ENCODE data around the gene EDAR. TPM values are rescaled to one million over a fixed set of nuclear protein-coding genes. Genes with fewer than 3 reads are reported as not detected.

Gene EDAR
- total RNA-seq, 4 donors from 2014 or later, result not detected

- 92% methylated on average over 5 of the region's 5 CpGs for WGBS
- Histone ChIP-seq H3K9me3 (no peaks in the 10 kb centered on the region), H3K4me3 (no peak overlapping the region), H3K27me3 (no peaks in the 10 kb centered on the region), H3K4me1 (peaks cover 0 to 3% (median 0%) of the 10 kb centered on the region in 4 donors), H3K27ac (replicated peaks in 1 of 4) (no peak overlapping the region), H3K36me3 (no peaks in the 10 kb centered on the region)
- TF ChIP-seq POLR2AphosphoS5 (IDR thresholded peaks at IDR 0.05) (no peak), POLR2A (IDR thresholded peaks at IDR 0.05; ENCODE audit: low read depth) (no peak), EP300 (IDR thresholded peaks at IDR 0.05) (no peak)
- TF ChIP-seq, protein P1, sequence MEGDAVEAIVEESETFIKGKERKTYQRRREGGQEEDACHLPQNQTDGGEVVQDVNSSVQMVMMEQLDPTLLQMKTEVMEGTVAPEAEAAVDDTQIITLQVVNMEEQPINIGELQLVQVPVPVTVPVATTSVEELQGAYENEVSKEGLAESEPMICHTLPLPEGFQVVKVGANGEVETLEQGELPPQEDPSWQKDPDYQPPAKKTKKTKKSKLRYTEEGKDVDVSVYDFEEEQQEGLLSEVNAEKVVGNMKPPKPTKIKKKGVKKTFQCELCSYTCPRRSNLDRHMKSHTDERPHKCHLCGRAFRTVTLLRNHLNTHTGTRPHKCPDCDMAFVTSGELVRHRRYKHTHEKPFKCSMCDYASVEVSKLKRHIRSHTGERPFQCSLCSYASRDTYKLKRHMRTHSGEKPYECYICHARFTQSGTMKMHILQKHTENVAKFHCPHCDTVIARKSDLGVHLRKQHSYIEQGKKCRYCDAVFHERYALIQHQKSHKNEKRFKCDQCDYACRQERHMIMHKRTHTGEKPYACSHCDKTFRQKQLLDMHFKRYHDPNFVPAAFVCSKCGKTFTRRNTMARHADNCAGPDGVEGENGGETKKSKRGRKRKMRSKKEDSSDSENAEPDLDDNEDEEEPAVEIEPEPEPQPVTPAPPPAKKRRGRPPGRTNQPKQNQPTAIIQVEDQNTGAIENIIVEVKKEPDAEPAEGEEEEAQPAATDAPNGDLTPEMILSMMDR (IDR thresholded peaks at IDR 0.05), result no peak
- intact Hi-C loops (cut with DNase I), result no loop called here
- DNase-seq (ENCODE audit: extremely low spot score), result no peak
Observed at GRCh38 chr2:108937367-108938017, 51.5 kb downstream of the EDAR start.

DNA sequence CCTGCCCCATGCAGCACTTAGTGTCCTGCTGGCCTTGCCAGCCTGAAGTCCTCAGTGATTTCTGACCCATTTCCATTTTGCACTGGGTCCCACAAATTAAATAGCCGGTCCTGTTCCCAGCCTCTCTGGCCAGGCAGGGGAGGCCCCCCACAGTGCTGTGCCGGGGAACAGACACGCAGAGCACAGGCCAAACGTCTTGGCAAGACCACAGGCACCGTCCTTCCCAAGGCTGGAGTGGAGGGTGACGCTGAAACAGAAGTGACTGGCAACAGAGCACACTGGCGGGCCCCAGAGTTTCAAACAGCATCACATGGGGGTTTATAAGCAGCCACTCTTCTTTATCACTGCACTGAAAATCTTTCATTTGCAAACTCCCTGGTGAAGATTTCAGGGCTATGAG is 52.2 kb downstream of the EDAR start:
- no peaks in the 10 kb centered on the region for H3K36me3 ChIP-seq
- H3K27me3 ChIP-seq, result no peaks in the 10 kb centered on the region
- no peak overlapping the region for H3K4me3 ChIP-seq
- 93% methylated on average over 7 of the region's 7 CpGs for WGBS
- TF ChIP-seq, protein P1 (IDR thresholded peaks at IDR 0.05), result no peak
- TF ChIP-seq POLR2AphosphoS5 (IDR thresholded peaks at IDR 0.05), result no peak
- TF ChIP-seq EP300 (IDR thresholded peaks at IDR 0.05), result no peak
- TF ChIP-seq POLR2A (IDR thresholded peaks at IDR 0.05; ENCODE audit: low read depth), result no peak
- DNase-seq (ENCODE audit: extremely low spot score), result no peak
- H3K27ac ChIP-seq (replicated peaks in 1 of 4), result no peak overlapping the region
- intact Hi-C loops (cut with DNase I), result no loop called here
- H3K9me3 ChIP-seq, result no peaks in the 10 kb centered on the region
- H3K4me1 ChIP-seq, result peaks cover 0 to 3% (median 0%) of the 10 kb centered on the region in 4 donors

DNA sequence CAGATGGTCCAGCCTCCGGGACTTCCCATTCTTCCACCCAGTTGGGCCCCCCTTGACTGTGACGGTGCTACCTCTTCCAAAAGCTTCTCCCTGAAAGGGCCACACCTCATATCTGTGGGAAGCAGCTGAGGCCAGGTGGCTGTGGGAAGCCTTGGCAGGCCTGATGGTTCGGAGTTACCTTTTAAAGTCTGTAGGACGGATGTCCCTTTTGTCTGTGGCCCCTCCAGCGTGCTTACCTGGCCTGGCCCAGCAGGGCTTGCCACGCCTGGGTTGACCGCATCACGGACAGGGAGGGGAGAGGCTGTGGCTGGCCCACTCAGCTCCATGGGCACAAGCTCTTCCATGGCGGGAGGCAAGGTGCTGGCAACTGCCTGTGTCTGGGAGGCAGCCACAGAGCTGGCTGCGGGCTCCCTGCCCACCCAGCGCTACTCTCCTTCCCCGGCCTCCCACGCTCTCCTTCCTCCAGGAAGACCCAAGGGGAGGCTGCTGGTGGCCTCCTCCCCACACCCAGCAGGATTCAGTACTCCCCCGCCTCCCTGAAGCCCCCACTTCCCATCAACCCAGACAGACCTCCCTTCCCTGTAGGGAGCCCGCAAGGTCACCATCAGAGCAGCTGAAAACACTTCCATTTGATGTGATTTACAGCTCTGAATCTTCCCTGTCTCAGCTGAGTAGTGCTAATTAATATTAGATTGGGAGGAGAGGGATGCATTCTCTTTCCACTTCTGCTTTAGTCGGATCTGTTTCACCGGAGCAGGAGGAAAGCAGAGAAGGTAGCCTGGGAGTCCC is 52.8 kb downstream of the EDAR start:
- no peak overlapping the region for H3K27ac ChIP-seq (replicated peaks in 1 of 4)
- no peaks in the 10 kb centered on the region for H3K36me3 ChIP-seq
- peaks cover 0 to 3% (median 0%) of the 10 kb centered on the region in 4 donors for H3K4me1 ChIP-seq
- 87% methylated on average over 13 of the region's 17 CpGs for WGBS
- no peak for DNase-seq (ENCODE audit: extremely low spot score)
- H3K9me3 ChIP-seq, result no peaks in the 10 kb centered on the region
- TF ChIP-seq, protein P1 (IDR thresholded peaks at IDR 0.05), result no peak
- no peak for TF ChIP-seq POLR2A (IDR thresholded peaks at IDR 0.05; ENCODE audit: low read depth)
- no peak for TF ChIP-seq POLR2AphosphoS5 (IDR thresholded peaks at IDR 0.05)
- no peak for TF ChIP-seq EP300 (IDR thresholded peaks at IDR 0.05)
- intact Hi-C loops (cut with DNase I), result no loop called here
- no peaks in the 10 kb centered on the region for H3K27me3 ChIP-seq
- no peak overlapping the region for H3K4me3 ChIP-seq

GRCh38 chr2:108935271-108935741 is 53.7 kb downstream of the EDAR start:
- intact Hi-C loops (cut with DNase I), result no loop called here
- DNase-seq (ENCODE audit: extremely low spot score), result no peak
- no peak overlapping the region for H3K27ac ChIP-seq (replicated peaks in 1 of 4)
- no peak overlapping the region for H3K4me3 ChIP-seq
- TF ChIP-seq POLR2AphosphoS5 (IDR thresholded peaks at IDR 0.05) (no peak), EP300 (IDR thresholded peaks at IDR 0.05) (no peak), POLR2A (IDR thresholded peaks at IDR 0.05; ENCODE audit: low read depth) (no peak)
- TF ChIP-seq, protein P1 (IDR thresholded peaks at IDR 0.05), result no peak
- peaks cover 0 to 3% (median 0%) of the 10 kb centered on the region in 4 donors for H3K4me1 ChIP-seq
- 78% methylated on average over 5 of the region's 5 CpGs for WGBS
- no peaks in the 10 kb centered on the region for H3K36me3 ChIP-seq
- no peaks in the 10 kb centered on the region for H3K27me3 ChIP-seq
- H3K9me3 ChIP-seq, result no peaks in the 10 kb centered on the region

Measured in esophagus muscularis mucosa (tissue), 4 donors.